ENCODE results near the gene USP49. TPM values are rescaled to one million over a fixed set of nuclear protein-coding genes. Genes with fewer than 3 reads are reported as not detected.

USP49 gene
- total and polyA plus RNA-seq, 4 donors: 6.0 to 19.1 (median 12.4) TPM

GRCh38 chr6:41743406-41744235 is 151.6 kb downstream of the USP49 start:
- Histone ChIP-seq H3K36me3 (ENCODE audit: control insufficient read depth, insufficient read depth, low read length) (no peaks in the 10 kb centered on the region), H3K4me3 (ENCODE audit: low read depth, low read length) (no peak overlapping the region), H3K27me3 (ENCODE audit: control insufficient read depth, insufficient read depth, low read length) (no peaks in the 10 kb centered on the region), H3K27ac (ENCODE audit: low read depth, low read length) (no peak overlapping the region), H3K9me3 (ENCODE audit: control insufficient read depth, insufficient read depth, low read length) (no peaks in the 10 kb centered on the region), H3K4me1 (ENCODE audit: control insufficient read depth, insufficient read depth, low read length) (no peaks in the 10 kb centered on the region)
- DNase-seq (ENCODE audit: low read depth in 4 of 6, low spot score in 6 of 6): no peak
- whole genome bisulfite sequencing (ENCODE audit: insufficient coverage): 89% methylated on average over 5 of the region's 6 CpGs

GRCh38 chr6:41741625-41742490 is 153.3 kb downstream of the USP49 start:
- no peak for DNase-seq (ENCODE audit: low read depth in 4 of 6, low spot score in 6 of 6)
- no peaks in the 10 kb centered on the region for H3K36me3 ChIP-seq (ENCODE audit: control insufficient read depth, insufficient read depth, low read length)
- no peaks in the 10 kb centered on the region for H3K27me3 ChIP-seq (ENCODE audit: control insufficient read depth, insufficient read depth, low read length)
- 84% methylated on average over 19 of the region's 20 CpGs for WGBS (ENCODE audit: insufficient coverage)
- no peak overlapping the region for H3K4me3 ChIP-seq (ENCODE audit: low read depth, low read length)
- no peak overlapping the region for H3K27ac ChIP-seq (ENCODE audit: low read depth, low read length)
- H3K4me1 ChIP-seq (ENCODE audit: control insufficient read depth, insufficient read depth, low read length): peaks cover 1% of the 10 kb centered on the region
- H3K9me3 ChIP-seq (ENCODE audit: control insufficient read depth, insufficient read depth, low read length): no peaks in the 10 kb centered on the region

- 80% methylated on average over 6 of the region's 13 CpGs for WGBS (ENCODE audit: insufficient coverage)
Measured at GRCh38 chr6:41740366-41741162, 154.6 kb downstream of the USP49 start.

More at GRCh38 chr6:41740366-41741162, 154.6 kb downstream of the USP49 start:
- Histone ChIP-seq H3K27ac (ENCODE audit: low read depth, low read length) (no peak overlapping the region), H3K9me3 (ENCODE audit: control insufficient read depth, insufficient read depth, low read length) (no peaks in the 10 kb centered on the region), H3K4me3 (ENCODE audit: low read depth, low read length) (no peak overlapping the region), H3K27me3 (ENCODE audit: control insufficient read depth, insufficient read depth, low read length) (no peaks in the 10 kb centered on the region), H3K4me1 (ENCODE audit: control insufficient read depth, insufficient read depth, low read length) (peaks cover 11% of the 10 kb centered on the region), H3K36me3 (ENCODE audit: control insufficient read depth, insufficient read depth, low read length) (no peaks in the 10 kb centered on the region)
- DNase-seq (ENCODE audit: low read depth in 4 of 6, low spot score in 6 of 6): no peak

Small RNA genes within 50 kb of the gene (small RNA-seq; reads per million reads assigned to genes)
- gene AL365205.2 (ENCODE audit: low replicate concordance) (not detected), gene AL365205.3 (ENCODE audit: low replicate concordance) (not detected), gene RF00019 (ENCODE audit: low replicate concordance) (not detected), gene RF00393 (ENCODE audit: low replicate concordance) (not detected)

Other genes starting within 250 kb of the USP49 start
- 10 to 100 TPM; 10.4 to 17.3 TPM for gene TFEB, start 159.8 kb downstream of the USP49 start, total RNA-seq
- 10 to 100 TPM; 32.1 to 35.2 TPM for gene TFEB, start 159.8 kb downstream of the USP49 start, polyA plus RNA-seq (ENCODE audit: insufficient read length in 2 of 2)
- not detected for gene PGC, start 148.0 kb downstream of the USP49 start, total RNA-seq
- not detected for gene PGC, start 148.0 kb downstream of the USP49 start, polyA plus RNA-seq (ENCODE audit: insufficient read length in 2 of 2)
- gene FRS3, start 115.5 kb downstream of the USP49 start, total RNA-seq: 1 to 10 TPM; 7.8 to 8.6 TPM
- 10 to 100 TPM; 37.1 to 40.8 TPM for gene FRS3, start 115.5 kb downstream of the USP49 start, polyA plus RNA-seq (ENCODE audit: insufficient read length in 2 of 2)
- 1 to 10 TPM; 1.8 to 2.7 TPM for gene PRICKLE4, start 114.6 kb downstream of the USP49 start, total RNA-seq
- gene PRICKLE4, start 114.6 kb downstream of the USP49 start, polyA plus RNA-seq (ENCODE audit: insufficient read length in 2 of 2): 1 to 10 TPM; 1.6 to 8.8 TPM
- 100 to 1,000 TPM in 1 of 2 donors, 10 to 100 TPM in 1; 42.5 to 161 TPM for gene TOMM6, start 107.7 kb downstream of the USP49 start, total RNA-seq
- 100 to 1,000 TPM; 141 to 142 TPM for gene TOMM6, start 107.7 kb downstream of the USP49 start, polyA plus RNA-seq (ENCODE audit: insufficient read length in 2 of 2)
- gene MED20, start 25.8 kb upstream of the USP49 start, total RNA-seq: 10 to 100 TPM; 21.8 to 23.3 TPM
- gene MED20, start 25.8 kb upstream of the USP49 start, polyA plus RNA-seq (ENCODE audit: insufficient read length in 2 of 2): 10 to 100 TPM; 21.9 to 23.8 TPM
- 1 to 10 TPM; 8.4 to 9.9 TPM for gene BYSL, start 26.1 kb upstream of the USP49 start, total RNA-seq
- 10 to 100 TPM; 23.5 to 24.7 TPM for gene BYSL, start 26.1 kb upstream of the USP49 start, polyA plus RNA-seq (ENCODE audit: insufficient read length in 2 of 2)
- gene CCND3, start 46.4 kb upstream of the USP49 start, total RNA-seq: 10 to 100 TPM; 21.1 to 22.8 TPM
- 10 to 100 TPM; 41.6 to 44.0 TPM for gene CCND3, start 46.4 kb upstream of the USP49 start, polyA plus RNA-seq (ENCODE audit: insufficient read length in 2 of 2)
- gene TAF8, start 155.1 kb upstream of the USP49 start, total RNA-seq: 10 to 100 TPM; 11.2 to 17.9 TPM
- gene TAF8, start 155.1 kb upstream of the USP49 start, polyA plus RNA-seq (ENCODE audit: insufficient read length in 2 of 2): 10 to 100 TPM; 10.5 to 15.4 TPM
- under 1 TPM; 0.10 to 0.28 TPM for gene C6orf132, start 247.2 kb upstream of the USP49 start, total RNA-seq
- gene C6orf132, start 247.2 kb upstream of the USP49 start, polyA plus RNA-seq (ENCODE audit: insufficient read length in 2 of 2): under 1 TPM; 0.19 to 0.23 TPM